Upper lobe of left lung (tissue), 6 donors: Measurements from ENCODE around the gene TBC1D23. TPM values are rescaled to one million over a fixed set of nuclear protein-coding genes. Genes with fewer than 3 reads are reported as not detected.

Experiments used
- ATAC-seq, 2 donors: fragments of 200-7000 bp; cut with Tn5 transposase; one replicate each; pipeline ENCODE4 v1.9.1; 2022; ENCODE audit warnings: mild to moderate bottlenecking in 2 of 2, moderate library complexity in 2 of 2; ENCODE audit not compliant: low FRiP score in 2 of 2
- DNase-seq, 2 donors: peaks; one replicate each; pipeline ENCODE4 v3.0.0-alpha.2; 2019 to 2020
- H3K27ac ChIP-seq, 4 donors: fragments of 200-600 bp; sonication (generic); one replicate each; pipeline ENCODE4 v1.5.1; 2016 to 2019
- H3K27me3 ChIP-seq, 4 donors: fragments of 200-600 bp; sonication (generic); one replicate each; pipeline ENCODE4 v1.5.1; 2017 to 2019
- H3K36me3 ChIP-seq, 4 donors: fragments of 200-600 bp; sonication (generic); one replicate each; pipeline ENCODE4 v1.5.1; 2016 to 2019
- H3K4me1 ChIP-seq, 4 donors: fragments of 200-600 bp; sonication (generic); one replicate each; pipeline ENCODE4 v1.5.1; 2018 to 2019
- H3K4me3 ChIP-seq, 4 donors: fragments of 200-600 bp; sonication (generic); one replicate each; pipeline ENCODE4 v1.5.1; 2017 to 2019; ENCODE audit warnings: mild to moderate bottlenecking in 2 of 4, moderate library complexity in 1 of 4
- H3K9me3 ChIP-seq, 4 donors: fragments of 200-600 bp; sonication (generic); one replicate each; pipeline ENCODE4 v1.5.1; 2018 to 2019
- CTCF ChIP-seq, 6 experiments: fragments of 450-650 bp in 4 of 6; fragments of 200-600 bp in 2 of 6; sonication (generic) in 2 of 6; IDR thresholded peaks; one replicate each; pipeline ENCODE4 v1.5.1; 2016 to 2019; ENCODE audit warnings: antibody characterized with exemption in 6 of 6
- EP300 ChIP-seq, 4 donors: sonication (generic); formaldehyde crosslinking; IDR thresholded peaks; one replicate each; pipeline ENCODE4 v1.5.1; 2017; ENCODE audit warnings: antibody characterized with exemption in 4 of 4, control low read depth in 2 of 4
- POLR2A ChIP-seq, 4 donors: fragments of 450-650 bp; IDR thresholded peaks; one replicate each; pipeline ENCODE4 v1.5.1; 2016 to 2017; ENCODE audit warnings: antibody characterized with exemption in 4 of 4, mild to moderate bottlenecking in 2 of 4
- POLR2AphosphoS5 ChIP-seq, 2 donors: sonication (generic); formaldehyde crosslinking; IDR thresholded peaks; one replicate each; pipeline ENCODE4 v1.5.1; 2017; ENCODE audit warnings: antibody characterized with exemption in 2 of 2
- WGBS, 2 donors: methylation state at CpG; one replicate each; pipeline ENCODE4 v1.1.5; 2017 to 2018; 5-methylcytosine and 5-hydroxymethylcytosine counted together
- total RNA-seq, 6 donors: library from RNA; depleted of rRNA in 4 of 6; stranded (reverse); fragments of >200 nt in 4 of 6; gene quantifications; one replicate each; pipeline versions ENCODE4 v1.1.0 to v1.2.1, GENCODE V29; 2016 to 2021
- donor health status: DM: no; HTN: no; CAD: no; lungs with moderate emphysema.
- donor health status: DM: no; HTN: yes; CAD: no; lungs with severe emphysema.

Gene TBC1D23
- 10 to 100 TPM; 13.4 to 42.7 (median 32.0) TPM for total RNA-seq

- TF ChIP-seq CTCF (IDR thresholded peaks at IDR 0.05) (peak in 1 of 6 experiments; percentile 46), EP300 (IDR thresholded peaks at IDR 0.05) (peak in 1 of 4 donors; percentile 76), POLR2AphosphoS5 (IDR thresholded peaks at IDR 0.05) (peak; percentile 89 to 98), POLR2A (IDR thresholded peaks at IDR 0.05) (peak in 3 of 4 donors; percentile 91 to 96 (median 93))
- peaks cover 21 to 52% (median 33%) of the 10 kb centered on the region in 4 donors for H3K4me1 ChIP-seq
- peak within 1 kb of the TSS; percentile 94 to 98 (median 96) for H3K27ac ChIP-seq
- ATAC-seq (peak; percentile 99 to 100), DNase-seq (peak; percentile 100)
- H3K27me3 ChIP-seq: no peaks in the 10 kb centered on the region
- peak within 1 kb of the TSS; percentile 63 to 82 (median 74) for H3K4me3 ChIP-seq
- WGBS, 2 donors: 0 to 1% methylated on average over 40 to 49 of the region's 49 CpGs
- H3K9me3 ChIP-seq: no peaks in the 10 kb centered on the region
- H3K36me3 ChIP-seq: no peaks in the 10 kb centered on the region
Measured at GRCh38 chr3:100260685-100261484, at the start of gene TBC1D23. Gene TBC1D23, plus strand, starts transcription at chr3:100260992. Its CDS starts 27 bp downstream, at chr3:100261019.

- H3K4me1 ChIP-seq: peaks cover 12 to 21% (median 16%) of the 10 kb centered on the region in 4 donors
- TF ChIP-seq POLR2A (IDR thresholded peaks at IDR 0.05): no peak
- no peak for TF ChIP-seq EP300 (IDR thresholded peaks at IDR 0.05)
- no peak for TF ChIP-seq POLR2AphosphoS5 (IDR thresholded peaks at IDR 0.05)
- no peak for TF ChIP-seq CTCF (IDR thresholded peaks at IDR 0.05)
- H3K4me3 ChIP-seq: no peak overlapping the region
- DNase-seq (no peak), ATAC-seq (no peak)
- WGBS, 2 donors: 91 to 92% methylated on average over 7 of the region's 7 CpGs
- no peak overlapping the region for H3K27ac ChIP-seq
- H3K27me3 ChIP-seq: no peaks in the 10 kb centered on the region
- H3K36me3 ChIP-seq: no peaks in the 10 kb centered on the region
- H3K9me3 ChIP-seq: no peaks in the 10 kb centered on the region
Measured at GRCh38 chr3:100213891-100214573, 46.8 kb upstream of the TBC1D23 start.

GRCh38 chr3:100214574-100214964 is 46.2 kb upstream of the TBC1D23 start:
- ATAC-seq (no peak), DNase-seq (no peak)
- Histone ChIP-seq H3K27me3 (no peaks in the 10 kb centered on the region), H3K4me1 (peaks cover 11 to 19% (median 15%) of the 10 kb centered on the region in 4 donors), H3K9me3 (peaks cover 0 to 5% (median under 1%) of the 10 kb centered on the region in 4 donors), H3K4me3 (no peak overlapping the region), H3K36me3 (no peaks in the 10 kb centered on the region), H3K27ac (no peak overlapping the region)
- 86 to 89% methylated on average over 3 to 5 of the region's 5 CpGs for WGBS, 2 donors
- TF ChIP-seq POLR2A (IDR thresholded peaks at IDR 0.05) (no peak), EP300 (IDR thresholded peaks at IDR 0.05) (no peak), POLR2AphosphoS5 (IDR thresholded peaks at IDR 0.05) (no peak), CTCF (IDR thresholded peaks at IDR 0.05) (no peak)

- no peak overlapping the region for H3K27ac ChIP-seq
- no peak for TF ChIP-seq POLR2AphosphoS5 (IDR thresholded peaks at IDR 0.05)
- TF ChIP-seq POLR2A (IDR thresholded peaks at IDR 0.05): no peak
- DNase-seq (no peak), ATAC-seq (no peak)
- H3K36me3 ChIP-seq: no peaks in the 10 kb centered on the region
- H3K9me3 ChIP-seq: peaks cover 0 to 7% (median 3%) of the 10 kb centered on the region in 4 donors
- no peaks in the 10 kb centered on the region for H3K27me3 ChIP-seq
- no peaks in the 10 kb centered on the region for H3K4me1 ChIP-seq
- 86% methylated on average over 1 of the region's 1 CpG for WGBS, 2 donors
- no peak overlapping the region for H3K4me3 ChIP-seq
Measured at GRCh38 chr3:100216713-100217112, 44.1 kb upstream of the TBC1D23 start.

GRCh38 chr3:100221159-100221558 is 39.6 kb upstream of the TBC1D23 start:
- H3K4me1 ChIP-seq: no peaks in the 10 kb centered on the region
- H3K27me3 ChIP-seq: no peaks in the 10 kb centered on the region
- TF ChIP-seq POLR2AphosphoS5 (IDR thresholded peaks at IDR 0.05) (no peak), CTCF (IDR thresholded peaks at IDR 0.05) (no peak), POLR2A (IDR thresholded peaks at IDR 0.05) (no peak), EP300 (IDR thresholded peaks at IDR 0.05) (no peak)
- ATAC-seq: no peak
- H3K9me3 ChIP-seq: peaks cover 0 to 7% (median 3%) of the 10 kb centered on the region in 4 donors
- H3K36me3 ChIP-seq: no peaks in the 10 kb centered on the region
- H3K27ac ChIP-seq: no peak overlapping the region
- WGBS, 2 donors: 94% methylated on average over 1 of the region's 1 CpG
- no peak for DNase-seq
- no peak overlapping the region for H3K4me3 ChIP-seq
